LNCaP clone FGC (cell line): ENCODE measurements around the gene CLDN24.

Source experiments
- DNase-seq: peaks from one replicate; pipeline ENCODE4 v3.0.0-alpha.2; 2011; ENCODE audit warnings: low read depth
- H3K4me3 ChIP-seq: 2 replicates; pipeline ENCODE4 v1.5.1; 2011; ENCODE audit warnings: mild to moderate bottlenecking, low read depth, low read length, control low read depth
- CTCF ChIP-seq: IDR thresholded peaks from 2 replicates; pipeline ENCODE4 v1.5.1; 2012; ENCODE audit warnings: mild to moderate bottlenecking; ENCODE audit not compliant: control insufficient read depth, insufficient read depth; ENCODE audit errors: extremely low read depth

The CLDN24 gene

GRCh38 chr4:183353557-183353956, 31.3 kb upstream of the CLDN24 start:
- no peak overlapping the region for H3K4me3 ChIP-seq
- no peak for DNase-seq
- no peak for TF ChIP-seq CTCF

GRCh38 chr4:183352546-183352945, 30.3 kb upstream of the CLDN24 start:
- DNase-seq, result no peak
- no peak for TF ChIP-seq CTCF

GRCh38 chr4:183350317-183351071, 28.3 kb upstream of the CLDN24 start:
- no peak for TF ChIP-seq CTCF
- H3K4me3 ChIP-seq, result no peak overlapping the region
- DNase-seq, result no peak

More at GRCh38 chr4:183352546-183352945, 30.3 kb upstream of the CLDN24 start:
- no peak overlapping the region for H3K4me3 ChIP-seq

GRCh38 chr4:183349673-183350072, 27.4 kb upstream of the CLDN24 start:
- no peak for TF ChIP-seq CTCF
- DNase-seq, result no peak
- no peak overlapping the region for H3K4me3 ChIP-seq

- DNase-seq, result no peak
- H3K4me3 ChIP-seq, result no peak overlapping the region
- no peak for TF ChIP-seq CTCF
Observed at GRCh38 chr4:183348706-183349659, 26.8 kb upstream of the CLDN24 start.

GRCh38 chr4:183348136-183348535, 25.9 kb upstream of the CLDN24 start:
- TF ChIP-seq CTCF, result no peak
- DNase-seq, result no peak
- H3K4me3 ChIP-seq, result no peak overlapping the region
